Panc1 (cell line): ENCODE measurements around the gene SRSF4. TPM values are rescaled to one million over a fixed set of nuclear protein-coding genes. Genes with fewer than 3 reads are reported as not detected.

Experiments
- ATAC-seq: fragments of 200-7000 bp; cut with Tn5 transposase; 2 replicates; pipeline ENCODE4 v1.9.1; 2020; ENCODE audit warnings: mild to moderate bottlenecking, moderate library complexity
- BruUV-seq: library from RNA; stranded (reverse); fragments of 400-500 nt; replicated peaks from 2 replicates; lab custom pipeline; 2021; lab: Mats Ljungman, UMichigan
- CTCF ChIA-PET: fragments of 300-600 bp; sonication (Branson Sonifier 250); formaldehyde crosslinking; loops from one replicate; lab custom pipeline; 2022; ENCODE audit warnings: antibody characterized with exemption; lab: Charles Lee
- POLR2A ChIA-PET: fragments of 300-600 bp; sonication (Branson Sonifier 250); formaldehyde crosslinking; loops from one replicate; lab custom pipeline; 2022; ENCODE audit warnings: antibody characterized with exemption; lab: Charles Lee
- DNase-seq: peaks from one replicate; pipeline ENCODE4 v3.0.0-alpha.2; 2010; ENCODE audit warnings: low read depth, low spot score
- H3K27ac ChIP-seq: 2 replicates; pipeline ENCODE4 v1.5.1; 2011; ENCODE audit warnings: mild to moderate bottlenecking, low read length, inconsistent platforms
- H3K27me3 ChIP-seq: fragments of 200-500 bp; sonication (Bioruptor generic); 2 replicates; pipeline ENCODE4 v1.6.0; 2014; ENCODE audit warnings: low read length, inconsistent platforms; ENCODE audit not compliant: control insufficient read depth, insufficient read depth
- H3K36me3 ChIP-seq: fragments of 200-500 bp; sonication (Bioruptor generic); 2 replicates; pipeline ENCODE4 v1.5.1; 2014; ENCODE audit warnings: inconsistent platforms, mild to moderate bottlenecking, low read length, moderate library complexity; ENCODE audit not compliant: control insufficient read depth, insufficient read depth
- H3K4me1 ChIP-seq: 2 replicates; pipeline ENCODE4 v1.5.1; 2011; ENCODE audit warnings: inconsistent platforms, mild to moderate bottlenecking, low read length, moderate library complexity; ENCODE audit not compliant: control insufficient read depth, insufficient read depth
- H3K4me3 ChIP-seq, 2 experiments: 2 replicates each; pipeline ENCODE4 v1.5.1; 2011 to 2012; ENCODE audit warnings: low read depth in 2 of 2, low read length in 2 of 2, mild to moderate bottlenecking in 2 of 2, inconsistent platforms in 1 of 2, moderate library complexity in 1 of 2
- H3K9me3 ChIP-seq: fragments of 200-500 bp; sonication (Bioruptor generic); 2 replicates; pipeline ENCODE4 v1.5.1; 2014; ENCODE audit warnings: low read depth, mild to moderate bottlenecking, inconsistent platforms, low read length, moderate library complexity; ENCODE audit not compliant: control insufficient read depth, insufficient read depth
- POLR2AphosphoS5 ChIP-seq: IDR thresholded peaks from 2 replicates; pipeline ENCODE4 v1.6.1; 2012; ENCODE audit warnings: mild to moderate bottlenecking, low read depth, low read length, moderate library complexity
- SIN3A ChIP-seq: IDR thresholded peaks from 2 replicates; pipeline ENCODE4 v1.6.1; 2012; ENCODE audit warnings: low read depth, mild to moderate bottlenecking, low read length, moderate library complexity, borderline replicate concordance; ENCODE audit not compliant: insufficient read depth
- TCF7L2 ChIP-seq: IDR thresholded peaks from 2 replicates; pipeline ENCODE4 v1.6.1; 2011; ENCODE audit warnings: mild to moderate bottlenecking, low read depth, low read length, inconsistent platforms
- in situ Hi-C: cut with HindIII; loops from 2 replicates; pipeline ENCODE4 v1.10.0; 2016; ENCODE audit warnings: low sequenced_read_pairs, low pct_unique_long_range_greater_than_20kb
- intact Hi-C: fragments of 100-400 bp; cut with micrococcal nuclease; formaldehyde crosslinking; loops from one replicate; pipeline ENCODE4 v1.10.0; 2022; ENCODE audit not compliant: unreplicated experiment
- total RNA-seq: library from RNA; stranded (reverse); gene quantifications from one replicate; pipeline ENCODE4 v1.2.1, GENCODE V29; 2021; ENCODE audit not compliant: unreplicated experiment
- TF ChIP-seq, protein P1 (sequence below): fragments of 450-650 bp; IDR thresholded peaks from 2 replicates; pipeline ENCODE4 v1.5.1; 2017; ENCODE audit warnings: mild to moderate bottlenecking
- TF ChIP-seq, protein P2 (sequence below), 2 experiments: IDR thresholded peaks; 2 replicates each; pipeline ENCODE4 v1.6.1; 2011 to 2012; ENCODE audit warnings: low read depth in 2 of 2, control low read depth in 1 of 2, low read length in 1 of 2, mild to moderate bottlenecking in 1 of 2, moderate library complexity in 1 of 2; ENCODE audit not compliant: insufficient read depth in 1 of 2

Gene SRSF4
- total RNA-seq, 1 experiment from 2014 or later = 77.5 TPM

DNA sequence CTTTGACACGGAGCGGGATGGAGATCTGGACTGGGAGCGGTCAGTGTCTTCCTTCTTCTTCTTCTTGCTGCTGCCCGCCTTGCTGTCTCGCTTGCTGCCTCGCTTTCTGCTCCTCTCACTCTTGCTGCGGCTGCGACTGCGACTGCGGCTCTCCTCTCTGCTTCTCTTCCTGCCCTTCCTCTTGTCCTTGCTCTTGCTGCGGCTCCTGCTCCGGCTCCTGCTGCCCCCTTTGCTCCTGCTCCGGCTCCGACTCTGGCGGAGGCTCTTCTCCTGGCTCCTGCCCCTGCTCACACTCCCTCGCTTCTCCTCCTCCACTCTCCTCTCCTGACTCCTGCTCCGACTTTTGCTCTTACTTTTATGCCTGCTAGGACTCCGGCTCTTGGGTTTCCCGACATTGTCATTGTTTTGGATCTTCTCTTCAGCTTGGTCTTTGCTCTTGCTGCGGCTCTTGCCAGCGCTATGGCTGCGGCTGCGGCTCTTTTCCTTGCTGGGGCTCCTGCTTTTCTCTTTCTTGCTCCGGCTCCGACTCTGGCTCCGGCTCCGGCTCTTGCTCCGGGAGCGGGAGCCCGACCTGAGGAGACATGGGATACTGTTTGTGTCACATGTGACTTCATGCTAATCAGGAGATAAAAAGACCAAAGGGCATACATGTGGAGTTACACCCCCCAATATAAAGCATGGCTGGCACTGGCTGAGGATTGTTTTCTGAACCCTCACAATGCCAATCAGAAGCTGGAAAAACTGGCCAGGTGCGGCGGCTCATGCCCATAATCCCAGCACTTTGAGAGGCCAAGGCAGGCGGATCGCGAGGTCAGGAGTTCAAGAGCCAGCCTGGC is 32.8 kb downstream of the SRSF4 start:
- in situ Hi-C loops = no loop called here
- CTCF ChIA-PET = no interaction called here
- TF ChIP-seq, protein P1, sequence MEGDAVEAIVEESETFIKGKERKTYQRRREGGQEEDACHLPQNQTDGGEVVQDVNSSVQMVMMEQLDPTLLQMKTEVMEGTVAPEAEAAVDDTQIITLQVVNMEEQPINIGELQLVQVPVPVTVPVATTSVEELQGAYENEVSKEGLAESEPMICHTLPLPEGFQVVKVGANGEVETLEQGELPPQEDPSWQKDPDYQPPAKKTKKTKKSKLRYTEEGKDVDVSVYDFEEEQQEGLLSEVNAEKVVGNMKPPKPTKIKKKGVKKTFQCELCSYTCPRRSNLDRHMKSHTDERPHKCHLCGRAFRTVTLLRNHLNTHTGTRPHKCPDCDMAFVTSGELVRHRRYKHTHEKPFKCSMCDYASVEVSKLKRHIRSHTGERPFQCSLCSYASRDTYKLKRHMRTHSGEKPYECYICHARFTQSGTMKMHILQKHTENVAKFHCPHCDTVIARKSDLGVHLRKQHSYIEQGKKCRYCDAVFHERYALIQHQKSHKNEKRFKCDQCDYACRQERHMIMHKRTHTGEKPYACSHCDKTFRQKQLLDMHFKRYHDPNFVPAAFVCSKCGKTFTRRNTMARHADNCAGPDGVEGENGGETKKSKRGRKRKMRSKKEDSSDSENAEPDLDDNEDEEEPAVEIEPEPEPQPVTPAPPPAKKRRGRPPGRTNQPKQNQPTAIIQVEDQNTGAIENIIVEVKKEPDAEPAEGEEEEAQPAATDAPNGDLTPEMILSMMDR = no peak
- TF ChIP-seq POLR2AphosphoS5 (no peak), SIN3A (no peak), TCF7L2 (no peak)
- TF ChIP-seq, protein P2, sequence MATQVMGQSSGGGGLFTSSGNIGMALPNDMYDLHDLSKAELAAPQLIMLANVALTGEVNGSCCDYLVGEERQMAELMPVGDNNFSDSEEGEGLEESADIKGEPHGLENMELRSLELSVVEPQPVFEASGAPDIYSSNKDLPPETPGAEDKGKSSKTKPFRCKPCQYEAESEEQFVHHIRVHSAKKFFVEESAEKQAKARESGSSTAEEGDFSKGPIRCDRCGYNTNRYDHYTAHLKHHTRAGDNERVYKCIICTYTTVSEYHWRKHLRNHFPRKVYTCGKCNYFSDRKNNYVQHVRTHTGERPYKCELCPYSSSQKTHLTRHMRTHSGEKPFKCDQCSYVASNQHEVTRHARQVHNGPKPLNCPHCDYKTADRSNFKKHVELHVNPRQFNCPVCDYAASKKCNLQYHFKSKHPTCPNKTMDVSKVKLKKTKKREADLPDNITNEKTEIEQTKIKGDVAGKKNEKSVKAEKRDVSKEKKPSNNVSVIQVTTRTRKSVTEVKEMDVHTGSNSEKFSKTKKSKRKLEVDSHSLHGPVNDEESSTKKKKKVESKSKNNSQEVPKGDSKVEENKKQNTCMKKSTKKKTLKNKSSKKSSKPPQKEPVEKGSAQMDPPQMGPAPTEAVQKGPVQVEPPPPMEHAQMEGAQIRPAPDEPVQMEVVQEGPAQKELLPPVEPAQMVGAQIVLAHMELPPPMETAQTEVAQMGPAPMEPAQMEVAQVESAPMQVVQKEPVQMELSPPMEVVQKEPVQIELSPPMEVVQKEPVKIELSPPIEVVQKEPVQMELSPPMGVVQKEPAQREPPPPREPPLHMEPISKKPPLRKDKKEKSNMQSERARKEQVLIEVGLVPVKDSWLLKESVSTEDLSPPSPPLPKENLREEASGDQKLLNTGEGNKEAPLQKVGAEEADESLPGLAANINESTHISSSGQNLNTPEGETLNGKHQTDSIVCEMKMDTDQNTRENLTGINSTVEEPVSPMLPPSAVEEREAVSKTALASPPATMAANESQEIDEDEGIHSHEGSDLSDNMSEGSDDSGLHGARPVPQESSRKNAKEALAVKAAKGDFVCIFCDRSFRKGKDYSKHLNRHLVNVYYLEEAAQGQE (IDR thresholded peaks at IDR 0.05; ENCODE audit: insufficient read depth in 1 of 2, low read depth in 2 of 2, low read length in 1 of 2) = no peak
- H3K27ac ChIP-seq = no peak overlapping the region
- DNase-seq (no peak), ATAC-seq (no peak)
- H3K4me3 ChIP-seq = no peak overlapping the region
- no peaks in the 10 kb centered on the region for H3K9me3 ChIP-seq
- no TSS peak for BruUV-seq
- no peaks in the 10 kb centered on the region for H3K27me3 ChIP-seq
- POLR2A ChIA-PET = no interaction called here
- H3K36me3 ChIP-seq = peaks cover 27% of the 10 kb centered on the region
- no peaks in the 10 kb centered on the region for H3K4me1 ChIP-seq
- intact Hi-C loops = no loop called here

DNA sequence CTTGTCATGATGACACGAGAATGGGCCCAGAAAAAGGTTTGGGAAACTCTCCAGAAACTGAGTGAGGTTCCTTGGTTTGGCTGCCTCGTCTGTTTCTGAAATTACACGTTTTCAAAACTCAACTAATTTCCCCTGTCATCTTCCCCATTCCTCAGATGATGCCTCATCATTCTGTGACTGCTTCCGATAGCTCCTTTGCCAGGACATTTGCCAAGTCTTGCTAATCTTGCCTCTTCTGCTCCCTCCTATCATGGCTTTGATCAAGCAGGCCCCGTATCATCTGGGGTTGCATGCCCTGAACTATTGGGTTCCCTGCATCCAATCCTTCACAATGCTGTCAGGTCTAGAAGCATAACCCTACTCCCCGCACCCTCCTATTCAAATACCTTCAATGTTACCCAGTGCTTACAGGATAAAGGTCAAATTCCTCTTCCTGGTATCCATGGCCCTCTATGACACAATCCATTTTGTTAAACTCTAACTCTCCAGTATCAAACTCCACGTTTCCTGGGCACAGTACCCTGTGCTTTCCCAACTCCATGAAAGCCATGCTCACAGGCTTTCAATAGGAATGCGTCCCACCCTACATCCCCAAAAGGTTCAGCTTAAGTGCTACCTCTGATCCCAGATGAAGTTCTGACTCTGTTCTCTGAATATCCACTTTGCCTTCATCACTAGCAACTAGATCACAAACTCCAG is 35.8 kb downstream of the SRSF4 start:
- intact Hi-C loops (no loop called here), in situ Hi-C loops (no loop called here)
- Histone ChIP-seq H3K27me3 (no peaks in the 10 kb centered on the region), H3K4me3 (no peak overlapping the region), H3K27ac (no peak overlapping the region), H3K9me3 (no peaks in the 10 kb centered on the region), H3K4me1 (no peaks in the 10 kb centered on the region), H3K36me3 (peaks cover 15% of the 10 kb centered on the region; the same call in 1 of the 2 replicates)
- DNase-seq = no peak
- POLR2A ChIA-PET = no interaction called here
- CTCF ChIA-PET = no interaction called here
- no TSS peak for BruUV-seq
- no peak for ATAC-seq
- TF ChIP-seq POLR2AphosphoS5 (no peak; the same call in 1 of the 2 replicates), TCF7L2 (no peak), SIN3A (no peak)
- TF ChIP-seq, protein P2 (IDR thresholded peaks at IDR 0.05; ENCODE audit: insufficient read depth in 1 of 2, low read depth in 2 of 2, low read length in 1 of 2) = no peak
- TF ChIP-seq, protein P1 = no peak
